Iris pigment epithelial cell (primary cell): ENCODE results near the gene OR4F6.

Experiments used
- DNase-seq: peaks from one replicate; pipeline ENCODE4 v3.0.0-alpha.2; 2011; ENCODE audit warnings: low read depth

The OR4F6 gene

DNA sequence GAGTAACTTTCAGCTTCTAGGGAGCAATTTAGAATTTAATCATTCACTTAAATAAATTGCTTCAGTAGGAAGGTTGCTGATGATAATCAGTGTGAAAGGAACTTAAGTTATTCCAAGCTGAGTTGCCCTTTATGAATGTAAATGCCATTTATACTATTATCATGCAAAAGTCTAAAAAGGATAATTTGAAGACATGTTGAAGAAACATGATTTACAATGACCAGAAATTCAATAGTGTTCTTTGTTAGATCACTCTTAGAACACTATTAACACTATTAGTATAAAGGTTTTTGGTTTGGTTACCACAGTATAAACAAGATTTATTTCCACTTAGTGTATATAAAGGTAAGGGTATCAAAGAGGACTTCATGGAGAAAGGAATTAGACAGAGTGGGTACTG, 1.6 kb downstream of the OR4F6 start:
- no peak for DNase-seq

DNA sequence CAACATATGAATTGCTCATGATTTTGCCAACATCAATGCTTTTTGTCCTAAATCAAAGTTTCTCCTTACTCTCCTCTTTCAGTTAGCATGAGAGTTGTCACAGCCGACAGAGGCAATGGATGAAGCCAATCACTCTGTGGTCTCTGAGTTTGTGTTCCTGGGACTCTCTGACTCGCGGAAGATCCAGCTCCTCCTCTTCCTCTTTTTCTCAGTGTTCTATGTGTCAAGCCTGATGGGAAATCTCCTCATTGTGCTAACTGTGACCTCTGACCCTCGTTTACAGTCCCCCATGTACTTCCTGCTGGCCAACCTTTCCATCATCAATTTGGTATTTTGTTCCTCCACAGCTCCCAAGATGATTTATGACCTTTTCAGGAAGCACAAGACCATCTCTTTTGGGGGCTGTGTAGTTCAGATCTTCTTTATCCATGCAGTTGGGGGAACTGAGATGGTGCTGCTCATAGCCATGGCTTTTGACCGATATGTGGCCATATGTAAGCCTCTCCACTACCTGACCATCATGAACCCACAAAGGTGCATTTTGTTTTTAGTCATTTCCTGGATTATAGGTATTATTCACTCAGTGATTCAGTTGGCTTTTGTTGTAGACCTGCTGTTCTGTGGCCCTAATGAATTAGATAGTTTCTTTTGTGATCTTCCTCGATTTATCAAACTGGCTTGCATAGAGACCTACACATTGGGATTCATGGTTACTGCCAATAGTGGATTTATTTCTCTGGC, 2.5 kb downstream of the OR4F6 start:
- DNase-seq, result no peak

DNA sequence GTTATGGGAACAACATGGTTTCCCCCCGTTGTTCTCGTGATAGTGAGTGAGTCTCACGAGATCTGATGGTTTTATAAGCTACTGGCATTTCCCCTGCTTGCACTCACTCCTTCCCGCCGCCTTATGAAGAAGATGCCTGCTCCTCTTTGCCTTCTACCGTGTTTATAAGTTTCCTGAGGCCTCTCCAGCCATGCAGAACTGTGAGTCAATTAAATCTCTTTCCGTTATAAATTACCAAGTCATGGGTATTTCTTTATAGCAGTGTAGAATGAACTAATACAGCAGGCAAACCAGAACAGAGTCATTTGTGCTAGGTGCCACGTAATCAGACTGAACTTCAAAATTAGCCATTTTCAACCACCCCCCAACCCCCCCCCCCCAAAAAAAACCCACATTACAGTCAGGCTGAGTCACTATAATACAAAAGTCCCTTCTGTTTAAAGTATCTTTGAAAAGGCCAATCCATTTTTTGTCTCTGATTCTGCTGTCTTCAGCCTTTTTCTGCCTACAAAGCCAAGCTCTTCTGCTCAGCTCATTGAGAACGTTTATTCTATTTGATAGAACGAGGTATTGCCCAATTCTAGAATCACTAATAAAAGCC, 4.1 kb downstream of the OR4F6 start:
- peak; percentile 7 for DNase-seq

DNA sequence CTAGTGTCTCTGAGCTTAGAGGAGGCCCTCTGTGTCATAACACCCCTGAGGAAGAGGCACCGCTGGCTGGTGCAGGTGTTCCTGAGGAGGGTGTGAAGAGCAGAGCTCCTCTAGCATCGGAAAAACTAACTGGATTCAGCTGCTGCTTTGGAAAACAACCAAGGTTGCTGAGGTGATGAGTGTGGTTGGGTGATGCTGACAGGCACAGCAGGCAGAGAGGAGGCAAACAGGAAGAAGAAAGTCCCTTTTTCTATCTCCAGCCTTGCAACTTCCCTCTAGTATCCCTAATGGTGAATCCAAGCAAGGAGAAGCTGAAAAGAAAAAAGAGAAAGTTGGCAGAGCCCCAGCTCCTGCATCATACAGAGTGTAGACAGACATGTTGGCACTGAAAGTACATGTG, 4.9 kb downstream of the OR4F6 start:
- DNase-seq, result peak; percentile 2

DNA sequence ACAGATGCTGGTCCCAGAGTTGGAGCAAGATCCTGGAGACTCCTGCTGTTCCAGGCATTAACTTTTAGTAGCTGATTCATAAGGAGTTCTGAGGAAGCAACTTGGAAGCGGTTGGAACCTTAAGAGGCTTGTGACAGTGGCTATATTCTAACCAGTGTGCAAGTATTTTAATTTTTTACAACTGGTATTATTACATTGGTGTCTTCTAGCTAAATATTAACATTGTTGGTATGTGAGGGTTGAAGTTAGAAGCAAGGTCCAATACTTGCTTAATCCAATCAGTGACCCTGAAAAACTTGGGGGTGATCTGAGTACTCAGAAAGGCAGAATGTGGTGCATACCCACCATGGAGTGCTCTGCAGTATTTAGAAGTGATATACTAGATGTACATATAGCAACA, 7.1 kb downstream of the OR4F6 start:
- DNase-seq, result no peak

DNA sequence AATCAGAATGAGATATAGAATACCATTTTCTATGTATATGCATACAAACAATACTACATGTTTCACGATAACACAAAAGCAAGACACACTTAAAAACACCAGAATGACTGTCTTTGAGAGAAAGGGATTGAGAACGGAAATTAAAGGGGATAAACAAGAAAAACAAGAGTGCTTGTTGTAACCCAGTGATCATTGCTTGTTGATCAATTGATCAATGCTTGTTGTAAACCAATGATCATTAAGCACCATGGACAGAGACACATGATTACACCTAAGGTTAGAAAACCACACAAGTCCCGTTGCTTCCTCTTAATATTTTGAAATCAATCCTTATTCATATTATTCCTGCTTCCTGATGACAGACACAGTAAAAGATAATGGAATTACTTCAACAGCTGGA, 7.6 kb downstream of the OR4F6 start:
- DNase-seq, result no peak

DNA sequence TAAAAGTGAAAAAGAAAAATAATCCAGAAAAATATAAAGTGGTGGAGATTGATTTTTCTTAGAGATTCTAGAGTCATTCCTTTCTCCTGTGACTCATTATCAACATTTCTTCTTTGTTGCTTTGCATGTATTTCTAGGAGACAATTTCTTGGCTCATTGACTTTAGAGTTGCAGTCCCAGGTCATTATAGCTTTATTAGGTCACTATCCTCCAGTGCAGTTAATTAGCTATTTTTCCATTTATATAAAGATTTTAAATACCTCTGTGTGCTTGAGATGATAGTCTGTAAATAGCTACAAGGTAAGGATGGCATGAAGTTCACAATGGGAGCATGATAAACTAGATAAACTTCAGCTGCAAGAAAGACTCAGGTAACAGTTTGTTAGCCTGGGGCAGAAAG, 8.6 kb downstream of the OR4F6 start, which contains the start of gene OR4F15:
TSS of gene OR4F15 (plus strand) at position 301 of the 400 bp plus-strand sequence. CDS start 5,985 bp downstream, outside the sequence.
- DNase-seq, result no peak

DNA sequence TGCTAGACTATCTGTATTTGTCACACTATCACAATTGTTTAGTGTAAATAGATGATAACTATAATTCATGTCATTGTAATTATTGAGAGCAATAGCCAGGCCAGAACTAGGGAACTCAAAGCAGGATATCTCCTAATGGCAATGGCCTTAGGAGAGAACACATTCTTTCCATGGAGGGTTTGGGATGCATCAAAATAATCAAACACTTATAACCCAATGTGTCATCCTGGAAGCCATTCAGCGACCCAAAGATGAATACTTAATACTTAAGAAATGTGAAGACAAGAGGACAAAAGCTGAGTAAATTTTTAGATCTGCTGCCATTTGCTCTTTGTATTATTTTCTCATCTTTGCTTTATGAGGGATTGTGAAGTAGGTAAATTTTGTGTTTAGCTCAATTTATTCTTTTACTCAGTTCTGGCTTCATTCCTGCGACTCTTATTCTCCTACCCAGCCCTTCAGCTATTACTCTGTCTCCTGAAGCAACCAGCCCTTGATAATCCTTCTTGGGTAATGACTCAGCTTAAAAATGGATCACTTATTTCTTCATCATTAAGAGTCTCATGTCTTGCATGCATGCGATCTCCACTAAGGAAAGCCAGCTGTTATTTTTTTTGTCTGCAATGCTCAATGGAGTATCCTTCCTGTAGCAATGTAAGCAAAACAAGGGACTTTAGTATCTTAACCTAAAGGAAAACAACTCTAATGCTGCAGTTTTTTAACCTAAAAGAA, 10.7 kb downstream of the OR4F6 start:
- DNase-seq, result peak; percentile 11

DNA sequence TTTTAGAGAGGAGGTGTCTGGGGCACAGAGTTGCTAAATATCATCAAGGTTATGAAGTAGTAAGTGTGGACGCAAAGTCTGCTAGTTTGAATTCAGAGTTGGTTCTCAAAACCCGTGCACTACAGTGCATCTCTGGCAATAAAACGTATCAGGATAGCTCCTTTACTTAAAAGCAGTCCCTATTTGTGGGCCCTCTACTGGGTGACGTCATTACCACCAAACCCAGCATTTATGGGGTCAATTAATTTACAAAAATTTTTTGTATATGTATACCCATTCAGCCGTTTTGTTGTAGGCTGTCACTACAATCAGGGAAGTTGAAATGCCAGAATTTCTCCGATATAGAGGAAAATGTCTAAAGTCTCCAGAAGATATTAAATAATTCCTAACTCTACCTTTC, 17.5 kb downstream of the OR4F6 start:
- no peak for DNase-seq

DNA sequence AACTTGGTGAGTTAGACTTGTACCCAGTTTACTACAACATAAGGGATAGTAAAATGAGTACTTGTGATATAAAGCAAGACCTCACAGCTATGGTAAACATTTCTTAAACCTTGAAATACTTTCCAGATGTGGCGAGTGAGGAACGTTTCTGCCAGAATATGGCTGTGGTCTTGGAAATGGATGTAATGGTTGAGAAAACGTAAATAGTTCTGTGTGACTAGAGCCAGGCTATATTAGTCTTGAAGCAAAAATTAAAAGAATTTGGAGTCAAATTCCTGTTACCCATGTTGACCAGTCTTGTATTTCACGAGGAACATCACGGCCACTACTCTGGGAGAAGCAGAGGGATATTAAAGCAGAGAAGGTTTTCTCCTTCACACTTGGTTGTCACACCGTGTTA, 23.9 kb downstream of the OR4F6 start:
- peak; percentile 3 for DNase-seq

DNA sequence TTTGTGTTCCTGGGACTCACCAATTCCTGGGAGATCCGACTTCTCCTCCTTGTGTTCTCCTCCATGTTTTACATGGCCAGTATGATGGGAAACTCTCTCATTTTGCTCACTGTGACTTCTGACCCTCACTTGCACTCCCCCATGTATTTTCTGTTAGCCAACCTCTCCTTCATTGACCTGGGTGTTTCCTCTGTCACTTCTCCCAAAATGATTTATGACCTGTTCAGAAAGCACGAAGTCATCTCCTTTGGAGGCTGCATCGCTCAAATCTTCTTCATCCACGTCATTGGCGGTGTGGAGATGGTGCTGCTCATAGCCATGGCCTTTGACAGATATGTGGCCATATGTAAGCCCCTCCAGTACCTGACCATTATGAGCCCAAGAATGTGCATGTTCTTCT, 25.5 kb downstream of the OR4F6 start:
- DNase-seq, result no peak

DNA sequence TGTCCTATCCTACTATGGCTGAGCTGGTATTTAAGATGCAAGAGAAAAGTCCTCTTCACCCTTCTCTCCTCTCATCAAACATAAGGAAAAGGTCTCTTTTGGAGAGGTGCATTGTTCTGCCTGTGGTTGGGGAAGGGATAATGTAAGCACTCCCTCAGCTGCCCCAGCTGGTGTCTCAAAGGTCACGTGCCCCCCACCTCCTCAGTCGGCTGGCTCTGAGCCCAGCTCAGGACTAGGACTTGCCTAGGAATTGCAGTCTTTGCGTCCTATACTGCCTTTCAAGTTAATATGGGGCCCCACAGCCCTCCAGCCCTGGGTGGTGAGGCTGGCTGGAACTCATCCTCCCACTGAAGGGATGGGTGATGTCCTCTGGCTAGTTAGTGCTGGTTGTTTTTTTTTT, 38.3 kb downstream of the OR4F6 start:
- DNase-seq, result no peak

DNA sequence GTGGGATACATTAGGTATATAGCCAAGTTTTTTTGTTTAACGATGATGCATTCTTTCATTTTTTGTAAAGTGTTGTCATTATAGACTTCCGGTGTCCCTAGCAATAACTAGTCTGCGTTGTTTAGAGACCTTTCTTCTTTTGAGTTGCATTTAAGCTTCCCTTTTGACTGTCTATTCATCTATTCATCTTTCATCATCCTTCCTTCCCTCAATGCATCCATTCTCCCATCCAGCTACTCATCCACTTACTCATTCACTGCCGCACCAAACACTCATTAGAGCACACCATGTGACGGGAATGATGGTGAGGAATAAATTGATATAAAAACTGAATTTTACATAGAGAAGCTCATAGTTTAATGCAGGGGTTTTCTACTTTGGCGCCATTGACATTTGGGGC, 41.6 kb downstream of the OR4F6 start:
- no peak for DNase-seq

DNA sequence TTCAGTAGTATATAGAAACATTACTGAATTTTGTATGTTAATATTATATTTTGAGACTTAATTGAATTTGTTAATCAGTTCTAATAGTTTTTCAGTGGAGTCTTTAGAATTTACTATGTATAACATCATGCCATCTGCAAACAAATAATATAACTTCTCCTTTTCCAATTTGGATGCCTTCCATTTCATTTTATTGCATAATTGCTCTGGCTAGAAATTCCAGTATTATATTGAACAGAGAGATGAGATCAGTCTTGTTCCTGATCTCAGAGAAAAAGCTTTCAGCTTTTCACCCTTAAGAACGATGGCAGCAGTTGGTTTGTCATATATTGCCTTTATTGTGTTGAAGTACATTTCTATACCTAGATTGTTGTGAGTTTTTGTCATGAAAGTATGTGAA, 49.0 kb downstream of the OR4F6 start:
- DNase-seq, result no peak
